SK-N-SH (cell line): Measurements from ENCODE around the gene MAS1L. TPM values are rescaled to one million over a fixed set of nuclear protein-coding genes. Genes with fewer than 3 reads are reported as not detected.

Experiments
- CTCF ChIA-PET: fragments of 300-600, 350-600 bp; formaldehyde crosslinking; extraction: SDS; loops from one replicate; lab custom pipeline; 2021; lab: Yijun Ruan, JAX
- POLR2A ChIA-PET: fragments of 350-600 bp; sonication (Branson Sonifier 250); formaldehyde crosslinking; extraction: SDS; loops from one replicate; lab custom pipeline; 2020; ENCODE audit warnings: antibody characterized with exemption, inconsistent platforms; lab: Yijun Ruan, JAX
- DNase-seq: peaks from one replicate; pipeline ENCODE4 v3.0.0; 2012
- H2AFZ ChIP-seq: fragments of 200-600 bp; sonication (generic); 2 replicates; pipeline ENCODE4 v1.8.1; 2016; ENCODE audit warnings: antibody characterized with exemption, mild to moderate bottlenecking, low read depth
- H3F3A ChIP-seq: fragments of 200-600 bp; sonication (generic); replicated peaks from 2 replicates; pipeline ENCODE3; 2016; ENCODE audit warnings: antibody characterized with exemption, mild to moderate bottlenecking; ENCODE audit not compliant: insufficient read depth
- H3K27ac ChIP-seq, 2 experiments: fragments of 200-500 bp in 1 of 2; fragments of 200-600 bp in 1 of 2; sonication (Bioruptor generic) in 1 of 2; sonication (generic), shearing (Covaris generic) in 1 of 2; 2 replicates each; pipeline versions ENCODE4 v1.5.1 to v1.6.1; 2014 to 2016; ENCODE audit warnings: low read depth in 2 of 2, inconsistent platforms in 1 of 2, low read length in 1 of 2, mild to moderate bottlenecking in 1 of 2, mixed read lengths in 1 of 2
- H3K27me3 ChIP-seq: fragments of 200-600 bp; sonication (generic), shearing (Covaris generic); 2 replicates; pipeline ENCODE4 v1.6.1; 2016; ENCODE audit warnings: mixed run types; ENCODE audit not compliant: insufficient read depth
- H3K36me3 ChIP-seq, 2 experiments: fragments of 200-500 bp in 1 of 2; fragments of 200-600 bp in 1 of 2; sonication (Bioruptor generic) in 1 of 2; sonication (generic) in 1 of 2; replicated peaks in 1 of 2; 2 replicates each; pipeline versions ENCODE3 to v1.5.1; 2014 to 2016; ENCODE audit warnings: low read length in 1 of 2, mild to moderate bottlenecking in 1 of 2; ENCODE audit not compliant: insufficient read depth in 2 of 2, control insufficient read depth in 1 of 2
- H3K4me1 ChIP-seq, 2 experiments: fragments of 200-500 bp in 1 of 2; fragments of 200-600 bp in 1 of 2; sonication (Bioruptor generic) in 1 of 2; sonication (generic), shearing (Covaris generic) in 1 of 2; 2 replicates each; pipeline versions ENCODE4 v1.5.1 to v1.6.1; 2014 to 2016; ENCODE audit warnings: low read depth in 1 of 2, low read length in 1 of 2, mixed run types in 1 of 2; ENCODE audit not compliant: insufficient read depth in 2 of 2, control insufficient read depth in 1 of 2
- H3K4me2 ChIP-seq: fragments of 200-600 bp; sonication (generic), shearing (Covaris generic); 2 replicates; pipeline ENCODE4 v1.6.1; 2017; ENCODE audit warnings: mixed run types
- H3K4me3 ChIP-seq, 2 experiments: fragments of 200-500 bp in 1 of 2; fragments of 200-600 bp in 1 of 2; sonication (Bioruptor generic) in 1 of 2; sonication (generic), shearing (Covaris generic) in 1 of 2; 2 replicates each; pipeline versions ENCODE4 v1.5.1 to v1.8.1; 2014 to 2016; ENCODE audit warnings: low read depth in 2 of 2, inconsistent platforms in 1 of 2, low read length in 1 of 2, mild to moderate bottlenecking in 1 of 2, mixed read lengths in 1 of 2, moderate library complexity in 1 of 2
- H3K79me2 ChIP-seq: fragments of 200-600 bp; sonication (generic); 2 replicates; pipeline ENCODE4 v1.8.1; 2017; ENCODE audit warnings: mild to moderate bottlenecking; ENCODE audit not compliant: insufficient read depth
- H3K9ac ChIP-seq: fragments of 200-600 bp; sonication (generic); 2 replicates; pipeline ENCODE4 v1.6.1; 2017; ENCODE audit warnings: mixed run types
- H3K9me2 ChIP-seq: fragments of 200-600 bp; sonication (generic); 2 replicates; pipeline ENCODE4 v1.6.1; 2017; ENCODE audit warnings: mixed run types
- H3K9me3 ChIP-seq: fragments of 200-600 bp; sonication (generic); 2 replicates; pipeline ENCODE4 v1.6.1; 2017; ENCODE audit warnings: mixed run types, mild to moderate bottlenecking, moderate library complexity
- H4K20me1 ChIP-seq: fragments of 200-600 bp; sonication (generic); 2 replicates; pipeline ENCODE4 v1.6.1; 2017; ENCODE audit warnings: mild to moderate bottlenecking, mixed run types; ENCODE audit not compliant: insufficient read depth
- CHD2 ChIP-seq: fragments of 150-350 bp; IDR thresholded peaks from 2 replicates; pipeline ENCODE4 v1.6.1; 2018; ENCODE audit warnings: low read length; ENCODE audit not compliant: partially characterized antibody
- ELF1 ChIP-seq: IDR thresholded peaks from 2 replicates; pipeline ENCODE4 v1.4.0; 2012
- EP300 ChIP-seq, 2 experiments: IDR thresholded peaks; 2 replicates each; pipeline versions ENCODE4 v1.4.0 to v1.6.1; 2012; ENCODE audit warnings: borderline replicate concordance in 1 of 2, low read depth in 1 of 2, low read length in 1 of 2
- EZH2phosphoT487 ChIP-seq: fragments of 200-600 bp; sonication (generic); IDR thresholded peaks from 2 replicates; pipeline ENCODE4 v1.6.1; 2017; ENCODE audit warnings: low read depth, mixed run types, mild to moderate bottlenecking, antibody characterized with exemption, moderate library complexity, borderline replicate concordance
- FOXJ3 ChIP-seq: sonication (generic); formaldehyde crosslinking; IDR thresholded peaks from 2 replicates; pipeline ENCODE4 v1.5.1; 2020; ENCODE audit warnings: mild to moderate bottlenecking, missing genetic modification reagents
- FOXM1 ChIP-seq: IDR thresholded peaks from 2 replicates; pipeline ENCODE4 v1.4.0; 2012; ENCODE audit warnings: low read depth, mild to moderate bottlenecking
- GATA2 ChIP-seq: sonication (generic); formaldehyde crosslinking; IDR thresholded peaks from 2 replicates; pipeline ENCODE4 v1.5.0; 2020; ENCODE audit warnings: mild to moderate bottlenecking, missing genetic modification reagents
- JUND ChIP-seq: IDR thresholded peaks from 2 replicates; pipeline ENCODE4 v1.4.0; 2012
- MXI1 ChIP-seq: IDR thresholded peaks from 2 replicates; pipeline ENCODE4 v1.6.1; 2012; ENCODE audit warnings: mild to moderate bottlenecking, low read depth, low read length, improper control_type of control experiment
- NFIC ChIP-seq: IDR thresholded peaks from 2 replicates; pipeline ENCODE4 v1.4.0; 2012; ENCODE audit warnings: borderline replicate concordance
- NRF1 ChIP-seq: IDR thresholded peaks from 2 replicates; pipeline ENCODE4 v1.6.1; 2012; ENCODE audit warnings: low read depth, mild to moderate bottlenecking, low read length
- PBX3 ChIP-seq: IDR thresholded peaks from 2 replicates; pipeline ENCODE4; 2012
- RAD21 ChIP-seq: IDR thresholded peaks from 2 replicates; pipeline ENCODE4 v1.6.1; 2012; ENCODE audit warnings: mild to moderate bottlenecking, low read length
- RCOR1 ChIP-seq: fragments of 150-350 bp; IDR thresholded peaks from 2 replicates; pipeline ENCODE4 v1.6.1; 2017; ENCODE audit warnings: antibody characterized with exemption, low read length
- RXRA ChIP-seq: IDR thresholded peaks from 2 replicates; pipeline ENCODE4 v1.4.0; 2012; ENCODE audit warnings: low read depth, mild to moderate bottlenecking, borderline replicate concordance
- SIN3A ChIP-seq: IDR thresholded peaks from 2 replicates; pipeline ENCODE4 v1.6.1; 2012; ENCODE audit warnings: low read depth, mild to moderate bottlenecking, low read length, moderate library complexity, borderline replicate concordance
- TCF12 ChIP-seq: IDR thresholded peaks from 2 replicates; pipeline ENCODE4 v1.4.0; 2012
- WGBS: methylation state at CpG from one replicate; pipeline ENCODE4 v1.1.6; 2017; ENCODE audit warnings: low lambda C conversion rate; 5-methylcytosine and 5-hydroxymethylcytosine counted together
- polyA plus RNA-seq, 3 experiments: library from polyadenylated mRNA; depleted of rRNA; stranded (reverse); fragments of >200 nt; gene quantifications; 2 replicates each; pipeline ENCODE4 v1.2.3, GENCODE V29; 2012
- TF ChIP-seq, protein P1 (sequence below): IDR thresholded peaks from 2 replicates; pipeline ENCODE4 v1.4.0; 2012; ENCODE audit warnings: low read depth, borderline replicate concordance

MAS1L gene
- polyA plus RNA-seq, 1 of the 3 experiments (the other 2 are of a cell fraction): not detected

DNA sequence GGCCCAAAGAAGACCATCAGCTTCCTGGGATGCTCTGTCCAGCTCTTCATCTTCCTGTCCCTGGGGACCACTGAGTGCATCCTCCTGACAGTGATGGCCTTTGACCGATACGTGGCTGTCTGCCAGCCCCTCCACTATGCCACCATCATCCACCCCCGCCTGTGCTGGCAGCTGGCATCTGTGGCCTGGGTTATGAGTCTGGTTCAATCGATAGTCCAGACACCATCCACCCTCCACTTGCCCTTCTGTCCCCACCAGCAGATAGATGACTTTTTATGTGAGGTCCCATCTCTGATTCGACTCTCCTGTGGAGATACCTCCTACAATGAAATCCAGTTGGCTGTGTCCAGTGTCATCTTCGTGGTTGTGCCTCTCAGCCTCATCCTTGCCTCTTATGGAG lies 25.7 kb downstream of the MAS1L start:
- POLR2A ChIA-PET: no interaction called here
- DNase-seq: no peak
- Histone ChIP-seq H3K9me3 (no peaks in the 10 kb centered on the region), H3K4me2 (no peak overlapping the region), H3K9ac (no peak overlapping the region), H3K4me1 (no peaks in the 10 kb centered on the region; a peak in 1 of 4 replicates), H4K20me1 (no peaks in the 10 kb centered on the region), H3K36me3 (no peaks in the 10 kb centered on the region), H3F3A (no peaks in the 10 kb centered on the region), H3K27me3 (peaks cover 28% of the 10 kb centered on the region; the same call in 1 of the 2 replicates), H3K27ac (no peak overlapping the region), H3K9me2 (no peaks in the 10 kb centered on the region), H3K79me2 (no peaks in the 10 kb centered on the region), H2AFZ (no peak overlapping the region), H3K4me3 (no peak overlapping the region)
- TF ChIP-seq NRF1 (no peak), GATA2 (CRISPR knock-in tag) (no peak), FOXM1 (no peak), CHD2 (no peak), RXRA (no peak), ELF1 (no peak), NFIC (no peak), SIN3A (no peak)
- CTCF ChIA-PET: no interaction called here
- 9% methylated on average over 4 of the region's 6 CpGs for WGBS

GRCh38 chr6:29461021-29461814 lies 26.5 kb downstream of the MAS1L start:
- no peak for TF ChIP-seq NFIC
- TF ChIP-seq MXI1: no peak
- no peak for TF ChIP-seq EP300 (IDR thresholded peaks at IDR 0.05; ENCODE audit: borderline replicate concordance in 1 of 2, low read depth in 1 of 2, low read length in 1 of 2)
- no peak for TF ChIP-seq TCF12
- TF ChIP-seq ELF1: no peak
- no peak for TF ChIP-seq FOXM1
- TF ChIP-seq FOXJ3: no peak
- TF ChIP-seq RXRA: no peak
- TF ChIP-seq PBX3: no peak
- TF ChIP-seq JUND: no peak
- no peak for TF ChIP-seq EZH2phosphoT487
- TF ChIP-seq RAD21: no peak
- no peak for TF ChIP-seq SIN3A
- no peak for TF ChIP-seq RCOR1
- TF ChIP-seq, protein P1, sequence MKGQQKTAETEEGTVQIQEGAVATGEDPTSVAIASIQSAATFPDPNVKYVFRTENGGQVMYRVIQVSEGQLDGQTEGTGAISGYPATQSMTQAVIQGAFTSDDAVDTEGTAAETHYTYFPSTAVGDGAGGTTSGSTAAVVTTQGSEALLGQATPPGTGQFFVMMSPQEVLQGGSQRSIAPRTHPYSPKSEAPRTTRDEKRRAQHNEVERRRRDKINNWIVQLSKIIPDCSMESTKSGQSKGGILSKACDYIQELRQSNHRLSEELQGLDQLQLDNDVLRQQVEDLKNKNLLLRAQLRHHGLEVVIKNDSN: no peak
- H3K4me1 ChIP-seq: no peaks in the 10 kb centered on the region; a peak in 1 of 4 replicates
- POLR2A ChIA-PET: no interaction called here
- no peaks in the 10 kb centered on the region for H4K20me1 ChIP-seq
- no peak for DNase-seq
- H3K27ac ChIP-seq: no peak overlapping the region
- 2% methylated on average over 5 of the region's 5 CpGs for WGBS
- no peak overlapping the region for H3K9ac ChIP-seq
- no peaks in the 10 kb centered on the region for H3K9me3 ChIP-seq
- CTCF ChIA-PET: no interaction called here
- H3K27me3 ChIP-seq: peaks cover 28% of the 10 kb centered on the region; the same call in 1 of the 2 replicates
- H3K36me3 ChIP-seq: no peaks in the 10 kb centered on the region
- H3F3A ChIP-seq: no peaks in the 10 kb centered on the region
- no peak overlapping the region for H2AFZ ChIP-seq
- H3K79me2 ChIP-seq: no peaks in the 10 kb centered on the region
- no peak overlapping the region for H3K4me3 ChIP-seq
- H3K9me2 ChIP-seq: no peaks in the 10 kb centered on the region
- no peak overlapping the region for H3K4me2 ChIP-seq
